HepG2 (cell line): ENCODE data around the gene TMEM141. TPM values are rescaled to one million over a fixed set of nuclear protein-coding genes. Genes with fewer than 3 reads are reported as not detected.

Source experiments
- ATF1 ChIP-seq: IDR thresholded peaks from 2 replicates; pipeline ENCODE4 v1.6.1; 2016; ENCODE audit warnings: mild to moderate bottlenecking, control low read depth
- EP300 ChIP-seq, 3 experiments: sonication (generic) in 1 of 3; formaldehyde crosslinking in 1 of 3; IDR thresholded peaks; 2 replicates each; pipeline versions ENCODE4 v1.5.1 to v1.6.1; 2011 to 2020; ENCODE audit warnings: low read depth in 2 of 3, low read length in 2 of 3, borderline replicate concordance in 1 of 3, improper control_type of control experiment in 1 of 3, mild to moderate bottlenecking in 1 of 3, missing genetic modification reagents in 1 of 3, moderate library complexity in 1 of 3
- HMGXB4 ChIP-seq, 2 experiments: sonication (generic) in 1 of 2; formaldehyde crosslinking in 1 of 2; IDR thresholded peaks; 2 replicates each; pipeline versions ENCODE4 v1.4.0 to v1.6.1; 2018 to 2020; ENCODE audit warnings: missing genetic modification reagents in 2 of 2, borderline replicate concordance in 1 of 2, low read depth in 1 of 2, mild to moderate bottlenecking in 1 of 2, missing biosample characterization in 1 of 2
- MEF2D ChIP-seq: sonication (generic); formaldehyde crosslinking; IDR thresholded peaks from 2 replicates; pipeline ENCODE4 v1.5.1; 2020; ENCODE audit warnings: mild to moderate bottlenecking, missing genetic modification reagents
- NR2F1 ChIP-seq, 2 experiments: fragments of 450-650 bp in 1 of 2; formaldehyde crosslinking in 1 of 2; IDR thresholded peaks; 2 replicates each; pipeline versions ENCODE4 v1.5.0 to v1.6.1; 2016 to 2020; ENCODE audit warnings: mild to moderate bottlenecking in 1 of 2, missing compliant biosample characterization in 1 of 2, missing genetic modification reagents in 1 of 2, moderate library complexity in 1 of 2
- SKIL ChIP-seq: sonication (generic); formaldehyde crosslinking; IDR thresholded peaks from 2 replicates; pipeline ENCODE4 v1.8.0; 2022; ENCODE audit warnings: missing genetic modification reagents, mild to moderate bottlenecking, moderate library complexity, borderline replicate concordance
- SMAD1 ChIP-seq: sonication (generic); formaldehyde crosslinking; IDR thresholded peaks from 2 replicates; pipeline ENCODE4 v1.4.0; 2020; ENCODE audit warnings: missing genetic modification reagents, low read depth, mild to moderate bottlenecking, borderline replicate concordance
- SOX5 ChIP-seq: IDR thresholded peaks from 2 replicates; pipeline ENCODE4 v1.6.1; 2016; ENCODE audit warnings: borderline replicate concordance
- TEF ChIP-seq: sonication (generic); formaldehyde crosslinking; IDR thresholded peaks from 2 replicates; pipeline ENCODE4 v1.5.0; 2020; ENCODE audit warnings: missing genetic modification reagents
- ZFAT ChIP-seq: sonication (generic); formaldehyde crosslinking; conservative IDR thresholded peaks from 2 replicates; pipeline ENCODE4 v1.8.1; 2023; ENCODE audit warnings: missing genetic modification reagents, inconsistent platforms
- ZFP91 ChIP-seq: sonication (generic); formaldehyde crosslinking; IDR thresholded peaks from 2 replicates; pipeline ENCODE4 v1.9.0; 2022; ENCODE audit warnings: missing genetic modification reagents, mild to moderate bottlenecking, borderline replicate concordance
- ZMYM3 ChIP-seq: sonication (generic); formaldehyde crosslinking; IDR thresholded peaks from 2 replicates; pipeline ENCODE4 v1.5.1; 2020; ENCODE audit warnings: mild to moderate bottlenecking, missing genetic modification reagents
- ZNF275 ChIP-seq: sonication (generic); formaldehyde crosslinking; IDR thresholded peaks from 2 replicates; pipeline ENCODE4 v1.8.0; 2022; ENCODE audit warnings: missing genetic modification reagents, mild to moderate bottlenecking, inconsistent platforms, borderline replicate concordance
- ZNF446 ChIP-seq: sonication (generic); formaldehyde crosslinking; IDR thresholded peaks from 2 replicates; pipeline ENCODE4 v1.5.0; 2020; ENCODE audit warnings: mild to moderate bottlenecking, missing genetic modification reagents
- ZNF510 ChIP-seq: sonication (generic); formaldehyde crosslinking; IDR thresholded peaks from 2 replicates; pipeline ENCODE4 v1.4.0; 2020; ENCODE audit warnings: low read depth, mild to moderate bottlenecking, missing genetic modification reagents
- ZNF780A ChIP-seq: sonication (generic); formaldehyde crosslinking; IDR thresholded peaks from 2 replicates; pipeline ENCODE4 v1.8.0; 2022; ENCODE audit warnings: mild to moderate bottlenecking, missing genetic modification reagents, moderate library complexity
- ZNF850 ChIP-seq: sonication (generic); formaldehyde crosslinking; conservative IDR thresholded peaks from 2 replicates; pipeline ENCODE4 v1.9.0; 2021; ENCODE audit warnings: mild to moderate bottlenecking, missing genetic modification reagents
- ZSCAN9 ChIP-seq: IDR thresholded peaks from 2 replicates; pipeline ENCODE4 v1.6.1; 2016; ENCODE audit warnings: borderline replicate concordance
- polyA plus RNA-seq, 8 experiments: library from polyadenylated mRNA; depleted of rRNA in 3 of 8; stranded (reverse) in 7 of 8; unstranded in 1 of 8; fragments of >200 nt; fragmentation: Illumina TruSeq in 4 of 8; extraction: Trizol in 4 of 8; gene quantifications; 2 replicates each; pipeline versions ENCODE4 v1.2.1 to v1.2.3, GENCODE V29; 2011 to 2016; ENCODE audit warnings: low read depth in 4 of 8, missing spikeins in 1 of 8, mixed read lengths in 1 of 8; ENCODE audit not compliant: insufficient read depth in 1 of 8
- total RNA-seq, 5 experiments: library from RNA; depleted of rRNA; stranded (reverse); fragments of >200 nt; fragmentation: Illumina TruSeq; extraction: Trizol; gene quantifications; 2 replicates each; pipeline ENCODE4 v1.2.3, GENCODE V29; 2016; ENCODE audit warnings: low read depth in 1 of 5

Gene TMEM141
- total and polyA plus RNA-seq, 2 of the 13 experiments (the other 11 are each of a cell fraction or from before 2014, with no cell fraction given) = 81.0 to 202 TPM

- TF ChIP-seq ZNF275 (CRISPR knock-in tag) (no peak), ZSCAN9 (CRISPR knock-in tag) (0 out of 2 replicates have a peak, but pooled peaks have one; percentile 2), ZNF850 (CRISPR knock-in tag) (no peak), ZNF510 (CRISPR knock-in tag) (no peak), ATF1 (CRISPR knock-in tag) (no peak), SOX5 (CRISPR knock-in tag) (no peak), NR2F1 (CRISPR knock-in tag; IDR thresholded peaks at IDR 0.05) (no peak), ZFP91 (CRISPR knock-in tag) (no peak), HMGXB4 (CRISPR knock-in tag; IDR thresholded peaks at IDR 0.05; ENCODE audit: borderline replicate concordance in 1 of 2, low read depth in 1 of 2) (peak in 1 of 2 experiments; percentile 38; a peak in 2 of 4 replicates), SMAD1 (no peak), ZNF446 (CRISPR knock-in tag) (peak; percentile 88; the same call in 1 of the 2 replicates), ZNF780A (no peak; the same call in 1 of the 2 replicates), ZFAT (CRISPR knock-in tag) (no peak), TEF (0 out of 2 replicates have a peak, but pooled peaks have one; percentile 23), EP300 (IDR thresholded peaks at IDR 0.05; ENCODE audit: low read depth in 2 of 2, low read length in 2 of 2) (no peak), EP300 (CRISPR knock-in tag; IDR thresholded peaks at IDR 0.05; ENCODE audit: borderline replicate concordance) (0 out of 2 replicates have a peak, but pooled peaks have one; percentile 9), MEF2D (CRISPR knock-in tag) (no peak), SKIL (CRISPR knock-in tag) (0 out of 2 replicates have a peak, but pooled peaks have one; percentile 27), ZMYM3 (CRISPR knock-in tag) (no peak)
Measured at GRCh38 chr9:136799854-136800657, 8.9 kb downstream of the TMEM141 start (continued).
